Measurements from ENCODE around the gene PLA1A. TPM values are rescaled to one million over a fixed set of nuclear protein-coding genes. Genes with fewer than 3 reads are reported as not detected.

Gene PLA1A
- total and polyA plus RNA-seq, 8 donors: 0.95 to 3.6 (median 1.3) TPM

GRCh38 chr3:119598410-119599098 lies 869 bp downstream of the PLA1A start:
- Histone ChIP-seq H3K4me3 (no peak overlapping the region), H3K9me3 (no peaks in the 10 kb centered on the region), H3K4me1 (peaks cover 6 to 24% (median 11%) of the 10 kb centered on the region in 3 donors), H3K27me3 (no peaks in the 10 kb centered on the region), H3K27ac (peak overlapping the region in 1 of 4 donors; percentile 55), H3K36me3 (no peaks in the 10 kb centered on the region)
- no peak for DNase-seq
- TF ChIP-seq, protein P1, sequence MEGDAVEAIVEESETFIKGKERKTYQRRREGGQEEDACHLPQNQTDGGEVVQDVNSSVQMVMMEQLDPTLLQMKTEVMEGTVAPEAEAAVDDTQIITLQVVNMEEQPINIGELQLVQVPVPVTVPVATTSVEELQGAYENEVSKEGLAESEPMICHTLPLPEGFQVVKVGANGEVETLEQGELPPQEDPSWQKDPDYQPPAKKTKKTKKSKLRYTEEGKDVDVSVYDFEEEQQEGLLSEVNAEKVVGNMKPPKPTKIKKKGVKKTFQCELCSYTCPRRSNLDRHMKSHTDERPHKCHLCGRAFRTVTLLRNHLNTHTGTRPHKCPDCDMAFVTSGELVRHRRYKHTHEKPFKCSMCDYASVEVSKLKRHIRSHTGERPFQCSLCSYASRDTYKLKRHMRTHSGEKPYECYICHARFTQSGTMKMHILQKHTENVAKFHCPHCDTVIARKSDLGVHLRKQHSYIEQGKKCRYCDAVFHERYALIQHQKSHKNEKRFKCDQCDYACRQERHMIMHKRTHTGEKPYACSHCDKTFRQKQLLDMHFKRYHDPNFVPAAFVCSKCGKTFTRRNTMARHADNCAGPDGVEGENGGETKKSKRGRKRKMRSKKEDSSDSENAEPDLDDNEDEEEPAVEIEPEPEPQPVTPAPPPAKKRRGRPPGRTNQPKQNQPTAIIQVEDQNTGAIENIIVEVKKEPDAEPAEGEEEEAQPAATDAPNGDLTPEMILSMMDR (IDR thresholded peaks at IDR 0.05): no peak
- WGBS, 2 donors: 93% methylated on average over 1 of the region's 1 CpG
- no peak for ATAC-seq
- intact Hi-C loops (cut with DNase I): no loop called here
- FAIRE-seq: no peak

DNA sequence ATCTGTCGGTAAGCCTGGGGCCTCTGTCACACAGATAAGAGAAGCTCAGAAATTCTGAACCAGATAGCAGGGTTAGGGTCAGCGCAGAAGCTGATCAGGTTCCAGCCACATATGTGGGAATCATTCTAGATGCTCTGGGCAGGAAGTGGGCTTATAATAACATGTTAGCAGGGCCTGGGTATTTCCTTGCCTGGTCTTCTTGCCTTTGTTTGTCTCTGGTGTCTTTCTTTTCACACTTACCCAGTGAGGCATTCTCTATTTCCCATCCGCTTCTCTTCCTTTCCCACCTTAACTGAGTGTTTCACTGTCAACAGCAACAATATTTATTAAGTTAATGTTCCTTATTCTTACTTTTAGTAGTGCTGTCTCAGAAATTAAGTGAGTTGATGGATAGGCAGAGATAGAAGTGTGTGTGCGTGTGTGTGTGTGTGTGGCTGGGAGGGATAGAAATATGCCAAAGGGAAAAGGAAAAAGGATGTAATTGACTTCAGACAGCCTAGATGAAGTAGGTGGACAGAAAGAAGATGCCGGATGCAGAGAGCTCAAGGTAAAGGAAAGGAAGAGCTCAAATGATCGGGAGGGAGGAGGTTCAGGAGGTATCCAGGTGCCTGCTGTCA lies 2.0 kb downstream of the PLA1A start:
- ATAC-seq (no peak), FAIRE-seq (no peak), DNase-seq (no peak)
- Histone ChIP-seq H3K9me3 (no peaks in the 10 kb centered on the region), H3K4me3 (no peak overlapping the region), H3K27ac (no peak overlapping the region), H3K4me1 (peaks cover 6 to 24% (median 11%) of the 10 kb centered on the region in 3 donors), H3K36me3 (no peaks in the 10 kb centered on the region), H3K27me3 (no peaks in the 10 kb centered on the region)
- intact Hi-C loops (cut with DNase I): no loop called here
- 90 to 94% methylated on average over 6 of the region's 6 CpGs for WGBS, 2 donors
- TF ChIP-seq, protein P1 (IDR thresholded peaks at IDR 0.05): no peak

GRCh38 chr3:119600732-119601131 lies 3.0 kb downstream of the PLA1A start:
- no peaks in the 10 kb centered on the region for H3K27me3 ChIP-seq
- peak in 2 of 4 donors; percentile 26 to 29 for ATAC-seq

GRCh38 chr3:119601154-119601553 lies 3.5 kb downstream of the PLA1A start:
- Histone ChIP-seq H3K4me3 (no peak overlapping the region), H3K27me3 (no peaks in the 10 kb centered on the region), H3K4me1 (peaks cover 6 to 24% (median 11%) of the 10 kb centered on the region in 3 donors), H3K36me3 (no peaks in the 10 kb centered on the region), H3K9me3 (no peaks in the 10 kb centered on the region), H3K27ac (no peak overlapping the region)
- no peak for FAIRE-seq
- TF ChIP-seq, protein P1 (IDR thresholded peaks at IDR 0.05): no peak
- 96% methylated on average over 3 of the region's 3 CpGs for WGBS, 2 donors
- no peak for ATAC-seq
- DNase-seq: no peak
- intact Hi-C loops (cut with DNase I): no loop called here

More at GRCh38 chr3:119600732-119601131, 3.0 kb downstream of the PLA1A start:
- intact Hi-C loops (cut with DNase I): no loop called here
- H3K36me3 ChIP-seq: no peaks in the 10 kb centered on the region
- H3K4me1 ChIP-seq: peaks cover 6 to 24% (median 11%) of the 10 kb centered on the region in 3 donors
- 74% methylated on average over 5 of the region's 5 CpGs for WGBS, 2 donors
- H3K27ac ChIP-seq: no peak overlapping the region
- H3K9me3 ChIP-seq: no peaks in the 10 kb centered on the region
- no peak overlapping the region for H3K4me3 ChIP-seq
- no peak for FAIRE-seq
- no peak for DNase-seq
- TF ChIP-seq, protein P1 (IDR thresholded peaks at IDR 0.05): no peak

- TF ChIP-seq, protein P1 (IDR thresholded peaks at IDR 0.05): no peak
- Histone ChIP-seq H3K9me3 (no peaks in the 10 kb centered on the region), H3K27ac (no peak overlapping the region), H3K4me3 (no peak overlapping the region), H3K4me1 (peaks cover 6 to 13% (median 6%) of the 10 kb centered on the region in 3 donors), H3K36me3 (no peaks in the 10 kb centered on the region), H3K27me3 (no peaks in the 10 kb centered on the region)
- intact Hi-C loops (cut with DNase I): no loop called here
- ATAC-seq (no peak), DNase-seq (no peak), FAIRE-seq (no peak)
- WGBS, 2 donors: 85 to 89% methylated on average over 1 of the region's 1 CpG
Measured at GRCh38 chr3:119602676-119603075, 5.0 kb downstream of the PLA1A start.
